HG02981 (cell line): Measurements from ENCODE around the gene AGFG2.
"Not testable (repeated sequence)": the region's sequence is repeated elsewhere in the genome, so short reads cannot be mapped to it uniquely, and the experiment has no call there.

ENCODE experiments used
- ATAC-seq: cut with Tn5 transposase; IDR thresholded peaks from one replicate; pipeline ENCODE4 v1.9.1; 2021; ENCODE audit warnings: mild to moderate bottlenecking, moderate library complexity; ENCODE audit not compliant: unreplicated experiment

The AGFG2 gene

DNA sequence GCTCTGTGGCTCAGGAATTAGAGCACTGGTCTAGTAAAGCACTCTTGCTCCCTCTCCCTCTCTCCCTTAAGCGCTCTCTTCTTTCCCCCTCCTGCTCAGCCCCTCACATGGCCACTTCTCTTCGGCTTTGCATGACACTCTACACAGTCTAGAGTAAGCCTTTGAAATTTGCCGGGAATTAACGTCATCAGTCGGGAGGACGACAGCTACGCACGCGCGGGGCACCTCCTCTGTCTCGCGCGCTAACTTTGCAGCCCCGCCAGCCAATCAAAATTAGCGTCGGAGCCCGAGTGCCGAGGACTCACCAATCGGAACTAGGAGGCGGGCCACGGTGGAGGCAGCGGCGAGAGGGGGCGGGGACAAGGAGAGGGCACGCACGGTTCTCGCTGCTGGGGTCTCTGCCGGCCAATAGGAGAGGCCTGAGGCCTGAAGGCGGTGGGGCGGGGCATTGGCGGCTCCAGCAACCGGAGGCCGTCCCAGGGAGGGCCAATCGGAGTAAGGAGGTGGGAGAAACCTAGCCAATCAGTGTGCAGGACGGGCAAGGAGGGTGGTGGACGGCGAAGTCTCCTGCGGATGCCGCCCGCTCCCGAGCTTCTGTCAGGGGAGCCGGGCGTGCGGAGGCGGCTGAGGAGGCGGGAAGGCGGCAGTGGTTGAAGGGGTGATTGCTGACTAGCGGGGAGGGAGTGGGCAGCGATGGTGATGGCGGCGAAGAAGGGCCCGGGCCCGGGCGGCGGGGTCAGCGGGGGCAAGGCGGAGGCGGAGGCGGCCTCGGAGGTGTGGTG is at the start of gene AGFG2:
Gene AGFG2, plus strand, starts transcription at position 550 of the 782 bp plus-strand sequence. Its CDS starts 144 bp downstream, at position 694.
- peak; percentile 93 for ATAC-seq

GRCh38 chr7:100489824-100490223 is 49.2 kb upstream of the AGFG2 start:
- ATAC-seq, result no peak

DNA sequence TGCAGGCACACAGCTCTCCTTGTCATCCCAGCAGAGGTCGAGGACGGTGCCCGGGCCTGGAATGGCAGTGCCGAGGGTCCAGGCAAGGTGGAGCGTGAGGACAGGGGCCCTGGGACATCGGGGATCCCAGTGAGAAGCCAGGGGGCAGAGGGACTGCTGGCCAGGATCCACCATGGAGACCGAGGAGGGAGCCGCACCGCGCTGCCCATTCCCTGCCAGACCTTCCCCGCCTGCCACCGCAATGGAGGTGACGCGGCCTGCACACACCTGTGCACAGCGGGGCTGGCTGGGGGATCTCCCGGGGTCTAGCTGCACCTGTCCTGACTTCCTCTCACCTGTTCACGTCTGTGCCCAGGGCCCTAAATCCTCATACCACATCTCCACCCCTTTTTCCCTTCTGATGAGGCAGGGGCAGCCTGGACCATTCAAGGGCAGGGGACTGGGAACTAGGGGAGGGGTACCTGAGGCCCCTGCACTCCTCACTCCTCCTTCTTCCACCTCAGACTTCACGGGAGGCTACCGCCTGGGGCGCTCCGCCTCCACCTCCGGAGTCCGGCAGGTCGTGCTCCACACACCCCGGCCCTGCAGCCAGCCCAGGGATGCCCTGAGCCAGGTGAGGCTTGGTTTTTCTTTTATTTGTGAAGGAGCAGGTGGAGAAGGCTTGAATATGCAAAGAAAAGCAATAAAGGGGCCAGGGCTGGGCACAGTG is 48.4 kb upstream of the AGFG2 start:
- ATAC-seq, result no peak

- ATAC-seq, result no peak
These were observed 47.8 kb upstream of the AGFG2 start for GRCh38 chr7:100491192-100491578.

DNA sequence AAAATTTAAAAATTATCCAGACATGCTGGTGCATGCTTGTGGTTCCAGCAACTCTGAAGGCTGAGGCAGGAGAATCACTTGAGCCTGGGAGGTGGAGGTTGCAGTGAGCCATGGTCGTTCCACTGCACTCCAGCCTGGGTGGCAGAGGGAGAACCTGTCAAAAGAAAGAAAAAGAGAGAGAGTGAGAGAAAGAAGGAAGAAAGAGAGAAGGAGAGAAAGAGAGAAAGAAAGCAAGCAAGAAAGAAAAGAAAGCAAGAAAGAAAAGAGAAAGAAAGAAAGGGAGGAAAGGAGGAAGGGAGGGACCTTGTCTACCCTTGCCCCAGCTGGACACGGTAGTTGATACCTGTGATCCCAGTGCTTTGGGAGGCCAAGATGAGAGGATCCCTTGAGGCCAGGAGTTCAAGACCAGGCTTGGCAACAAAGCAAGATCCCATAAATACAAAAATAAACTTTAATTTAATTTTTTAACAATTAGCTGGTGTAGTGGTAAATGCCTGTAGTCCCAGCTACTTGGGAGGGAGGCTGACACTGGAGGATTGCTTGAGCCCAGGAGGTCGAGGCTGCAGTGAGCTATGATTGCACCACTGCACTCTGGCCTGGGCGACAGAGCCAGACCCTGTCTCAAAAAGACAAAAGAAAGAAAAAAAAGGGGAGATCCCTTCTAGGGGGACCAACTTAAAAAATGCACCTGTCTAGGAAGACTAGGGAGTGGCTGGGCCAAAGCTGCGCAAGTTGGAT is 46.1 kb upstream of the AGFG2 start:
- no peak for ATAC-seq

DNA sequence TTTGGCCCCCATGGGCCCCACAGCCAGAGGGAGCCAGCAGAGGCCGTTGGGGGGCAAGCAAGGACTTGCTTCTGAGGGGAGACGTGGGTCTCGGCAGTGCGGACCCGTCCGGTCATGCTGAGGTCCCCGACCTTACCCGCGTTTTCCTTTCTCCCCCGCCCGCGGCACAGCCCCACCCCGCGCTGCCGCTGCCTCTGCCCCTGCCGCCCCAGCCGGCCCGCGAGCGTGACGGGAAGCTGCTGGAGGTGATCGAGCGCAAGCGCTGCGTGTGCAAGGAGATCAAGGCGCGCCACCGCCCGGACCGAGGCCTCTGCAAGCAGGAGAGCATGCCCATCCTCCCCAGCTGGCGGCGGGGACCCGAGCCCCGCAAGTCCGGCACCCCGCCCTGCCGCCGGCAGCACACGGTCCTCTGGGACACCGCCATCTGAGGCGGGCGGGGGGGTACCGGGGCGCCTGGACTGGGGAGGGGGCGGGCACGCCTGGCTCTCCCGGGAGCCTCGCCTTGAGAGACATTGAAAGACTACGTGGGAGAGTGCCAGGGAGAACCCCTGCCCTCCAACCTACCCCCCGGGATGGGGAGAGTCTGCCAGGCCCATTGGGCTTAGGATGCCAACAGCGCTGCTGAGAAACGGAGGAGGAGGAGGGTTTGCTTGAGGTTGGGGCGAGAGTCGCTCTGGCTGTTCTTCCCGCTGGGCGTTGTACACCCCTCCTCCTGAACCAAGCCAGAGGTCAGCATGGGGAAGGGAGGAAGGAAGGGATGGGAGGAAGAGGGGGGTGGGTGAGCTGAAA is 45.3 kb upstream of the AGFG2 start:
- ATAC-seq, result no peak

GRCh38 chr7:100496509-100496908 is 42.5 kb upstream of the AGFG2 start:
- ATAC-seq, result no peak

DNA sequence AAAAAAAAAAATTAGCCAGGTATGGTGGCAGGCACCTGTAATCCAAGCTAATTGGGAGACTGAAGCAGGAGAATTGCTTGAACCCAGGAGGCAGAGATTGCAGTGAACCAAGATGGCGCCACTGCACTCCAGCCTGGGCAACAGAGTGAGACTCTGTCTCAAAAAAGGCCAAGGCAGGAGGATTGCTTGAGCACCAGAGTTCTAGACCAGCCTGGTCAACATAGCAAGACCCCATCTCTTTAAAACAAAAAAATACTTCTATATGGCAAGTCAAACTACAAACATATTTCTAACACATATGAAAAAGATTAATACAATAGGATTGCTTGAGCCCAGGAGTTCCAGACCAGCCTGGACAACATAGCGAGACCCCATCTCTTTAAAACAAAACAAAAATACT is 38.3 kb upstream of the AGFG2 start:
- ATAC-seq, result not testable (repeated sequence)

- not testable (repeated sequence) for ATAC-seq
These were observed 35.0 kb upstream of the AGFG2 start for GRCh38 chr7:100504031-100504430.

GRCh38 chr7:100504887-100505611 is 34.0 kb upstream of the AGFG2 start:
- no peak for ATAC-seq

GRCh38 chr7:100506356-100506923 is 32.6 kb upstream of the AGFG2 start:
- no peak for ATAC-seq

DNA sequence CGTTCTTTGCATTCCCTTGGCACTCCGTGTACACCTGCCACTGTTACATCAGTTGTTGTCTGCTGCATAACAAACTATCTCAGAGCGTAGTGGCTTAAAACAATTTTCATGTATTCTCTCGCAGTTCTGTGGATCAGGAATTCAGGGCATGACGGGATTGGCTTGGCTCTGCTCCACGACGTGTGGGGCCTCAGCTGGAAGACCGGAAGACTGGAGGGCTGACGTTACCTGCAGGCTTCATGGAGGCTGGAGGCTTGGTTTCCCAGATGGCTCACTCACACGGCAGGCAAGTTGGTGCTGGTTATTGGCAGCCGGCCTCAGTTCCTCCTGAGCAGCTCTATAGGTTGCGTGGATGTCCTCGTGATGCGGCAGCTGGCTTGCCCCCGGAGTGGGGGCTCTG is 29.8 kb upstream of the AGFG2 start:
- ATAC-seq, result no peak

GRCh38 chr7:100510437-100511239 is 28.4 kb upstream of the AGFG2 start:
- ATAC-seq, result no peak

DNA sequence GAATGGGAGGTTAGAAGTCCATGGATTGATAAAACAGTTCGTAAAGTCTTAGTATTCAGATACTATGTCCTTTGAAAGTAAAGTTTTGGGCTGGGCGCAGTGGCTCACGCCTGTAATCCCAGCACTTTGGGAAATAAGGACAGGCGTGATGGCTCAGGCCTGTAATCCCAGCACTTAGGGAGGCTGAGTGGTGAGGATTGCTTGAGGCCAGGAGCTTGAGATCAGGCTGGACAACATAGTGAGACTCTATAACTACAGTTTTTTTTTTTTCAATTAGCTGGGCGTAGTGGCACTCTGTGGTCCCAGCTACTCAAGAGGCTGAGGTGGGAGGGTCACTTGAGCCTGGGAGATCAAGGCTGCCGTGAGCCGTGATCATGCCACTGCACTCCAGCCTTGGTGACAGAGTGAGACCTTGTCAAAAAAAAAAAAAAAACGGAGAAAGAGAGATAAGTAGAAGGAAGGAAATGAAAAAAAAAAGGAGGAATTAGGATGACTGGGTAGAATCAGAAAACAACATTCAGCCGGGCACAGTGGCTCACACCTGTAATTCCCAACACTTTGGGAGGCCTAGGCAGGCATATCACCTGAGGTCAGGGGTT is 25.7 kb upstream of the AGFG2 start:
- no peak for ATAC-seq

GRCh38 chr7:100515072-100515532 is 23.9 kb upstream of the AGFG2 start:
- ATAC-seq, result no peak

GRCh38 chr7:100516135-100516812 is 22.7 kb upstream of the AGFG2 start:
- ATAC-seq, result no peak

GRCh38 chr7:100517305-100517704 is 21.7 kb upstream of the AGFG2 start:
- no peak for ATAC-seq

GRCh38 chr7:100519580-100519979 is 19.4 kb upstream of the AGFG2 start:
- ATAC-seq, result no peak
